SU-DHL-6 (cell line): ENCODE data around the gene INPP4A.

ENCODE experiments used
- H2AFZ ChIP-seq: fragments of 200-600 bp; sonication (generic); 2 replicates; pipeline ENCODE4 v1.6.1; 2014; ENCODE audit warnings: low read depth, mild to moderate bottlenecking, moderate library complexity, mixed read lengths, antibody characterized with exemption, low read length; ENCODE audit not compliant: severe bottlenecking
- H3F3A ChIP-seq: fragments of 200-600 bp; shearing (Covaris generic); 2 replicates; pipeline ENCODE4 v1.6.0; 2016; ENCODE audit warnings: antibody characterized with exemption, mild to moderate bottlenecking; ENCODE audit not compliant: insufficient read depth
- H3K27ac ChIP-seq: fragments of 200-600 bp; sonication (generic); 2 replicates; pipeline ENCODE4 v1.5.1; 2016; ENCODE audit warnings: low read depth, mild to moderate bottlenecking, low read length, moderate library complexity, mixed read lengths
- H3K27me3 ChIP-seq: fragments of 200-600 bp; sonication (generic), shearing (Covaris generic); 2 replicates; pipeline ENCODE4 v1.6.0; 2014; ENCODE audit warnings: mild to moderate bottlenecking, low read length
- H3K36me3 ChIP-seq: fragments of 200-600 bp; sonication (generic); 2 replicates; pipeline ENCODE4 v1.6.1; 2014; ENCODE audit warnings: mild to moderate bottlenecking, low read length, mixed read lengths
- H3K4me2 ChIP-seq: fragments of 300-600, 200-600 bp; shearing (Covaris generic), sonication (generic); 2 replicates; pipeline ENCODE4 v1.6.0; 2014; ENCODE audit warnings: low read length, low read depth, mild to moderate bottlenecking; ENCODE audit not compliant: poor library complexity, severe bottlenecking
- H3K4me3 ChIP-seq: fragments of 200-600 bp; sonication (generic); 2 replicates; pipeline ENCODE4 v1.5.1; 2014; ENCODE audit warnings: antibody characterized with exemption, low read length, mild to moderate bottlenecking, mixed read lengths; ENCODE audit not compliant: insufficient read depth, poor library complexity, severe bottlenecking
- H3K79me2 ChIP-seq: fragments of 200-600 bp; sonication (generic); 2 replicates; pipeline ENCODE4 v1.6.1; 2014; ENCODE audit warnings: mild to moderate bottlenecking, low read length, moderate library complexity; ENCODE audit not compliant: insufficient read depth
- H3K9ac ChIP-seq: fragments of 200-600 bp; sonication (generic); 2 replicates; pipeline ENCODE4 v1.7.0; 2014; ENCODE audit warnings: mild to moderate bottlenecking, low read length
- H3K9me2 ChIP-seq: fragments of 200-600 bp; sonication (generic); replicated peaks from 2 replicates; pipeline ENCODE4 v1.6.1; 2014; ENCODE audit warnings: low read length; ENCODE audit not compliant: insufficient read depth
- H3K9me3 ChIP-seq: fragments of 200-600 bp; sonication (generic); 2 replicates; pipeline ENCODE4 v1.6.1; 2014; ENCODE audit warnings: low read length, mixed read lengths; ENCODE audit not compliant: insufficient read depth
- H4K20me1 ChIP-seq: fragments of 200-600 bp; sonication (generic); 2 replicates; pipeline ENCODE4 v1.6.1; 2014; ENCODE audit warnings: low read depth, mild to moderate bottlenecking, antibody characterized with exemption, low read length, moderate library complexity, mixed read lengths
- CTCF ChIP-seq: fragments of 200-600 bp; sonication (generic); IDR thresholded peaks from one replicate; pipeline ENCODE4 v1.5.1; 2017; ENCODE audit warnings: antibody characterized with exemption, mild to moderate bottlenecking, low read length, moderate library complexity; ENCODE audit not compliant: insufficient read depth, poor library complexity, severe bottlenecking
- EZH2phosphoT487 ChIP-seq: fragments of 200-600 bp; sonication (generic), shearing (Covaris generic); conservative IDR thresholded peaks from 2 replicates; pipeline ENCODE4 v1.6.1; 2018; ENCODE audit warnings: mild to moderate bottlenecking, antibody characterized with exemption, low read length, moderate library complexity, mixed read lengths

Gene INPP4A

GRCh38 chr2:98438190-98439133 lies 6.2 kb upstream of the INPP4A start:
- Histone ChIP-seq H3K36me3 (no peaks in the 10 kb centered on the region), H3K4me3 (no peak overlapping the region), H3K9me2 (no peaks in the 10 kb centered on the region), H3K9ac (no peak overlapping the region), H3K79me2 (no peaks in the 10 kb centered on the region), H3K9me3 (no peaks in the 10 kb centered on the region; the same call in 1 of the 2 replicates), H3K27ac (no peak overlapping the region), H3K27me3 (no peaks in the 10 kb centered on the region), H3K4me2 (no peak overlapping the region), H2AFZ (no peak overlapping the region), H4K20me1 (no peaks in the 10 kb centered on the region), H3F3A (no peaks in the 10 kb centered on the region)
- TF ChIP-seq CTCF (no peak), EZH2phosphoT487 (no peak)

GRCh38 chr2:98441706-98442450 lies 2.8 kb upstream of the INPP4A start:
- Histone ChIP-seq H3K4me2 (no peak overlapping the region), H3K36me3 (no peaks in the 10 kb centered on the region), H3K27me3 (no peaks in the 10 kb centered on the region), H3K27ac (no peak overlapping the region), H3K79me2 (no peaks in the 10 kb centered on the region), H3F3A (0 out of 2 replicates have a peak, but pooled peaks cover 4% of the 10 kb centered on the region), H3K4me3 (no peak overlapping the region), H4K20me1 (no peaks in the 10 kb centered on the region), H3K9ac (no peak overlapping the region), H3K9me3 (no peaks in the 10 kb centered on the region), H2AFZ (no peak overlapping the region), H3K9me2 (no peaks in the 10 kb centered on the region)
- no peak for TF ChIP-seq CTCF
- no peak for TF ChIP-seq EZH2phosphoT487

DNA sequence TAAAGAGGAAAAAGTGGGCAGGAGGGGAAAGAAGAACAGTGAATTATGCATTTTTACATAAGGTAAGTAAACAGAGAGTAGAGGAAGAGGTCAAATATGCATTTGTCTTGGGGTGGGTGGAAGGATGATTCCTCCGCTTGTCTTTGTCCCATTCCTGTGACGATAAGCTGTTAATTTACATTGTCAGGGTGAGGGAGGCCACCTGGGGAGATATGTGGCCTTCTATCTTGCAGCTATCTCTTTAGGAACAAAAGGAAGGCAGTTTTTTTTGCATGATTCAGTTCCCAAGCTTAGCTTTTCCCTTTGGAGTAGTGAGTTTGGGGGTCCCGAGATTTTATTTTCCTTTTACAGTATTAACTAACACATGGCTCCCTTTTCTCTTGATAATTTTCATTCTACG lies 2.2 kb upstream of the INPP4A start:
- Histone ChIP-seq H3K9ac (no peak overlapping the region), H3K4me3 (no peak overlapping the region), H3K4me2 (no peak overlapping the region), H3K36me3 (no peaks in the 10 kb centered on the region), H3K79me2 (no peaks in the 10 kb centered on the region), H3K27ac (no peak overlapping the region), H3K27me3 (no peaks in the 10 kb centered on the region), H3K9me2 (no peaks in the 10 kb centered on the region), H3F3A (0 out of 2 replicates have a peak, but pooled peaks cover 4% of the 10 kb centered on the region), H4K20me1 (no peaks in the 10 kb centered on the region), H3K9me3 (no peaks in the 10 kb centered on the region), H2AFZ (no peak overlapping the region)
- no peak for TF ChIP-seq EZH2phosphoT487
- TF ChIP-seq CTCF: no peak
